ENCODE results near the gene CDC14A.

The CDC14A gene

DNA sequence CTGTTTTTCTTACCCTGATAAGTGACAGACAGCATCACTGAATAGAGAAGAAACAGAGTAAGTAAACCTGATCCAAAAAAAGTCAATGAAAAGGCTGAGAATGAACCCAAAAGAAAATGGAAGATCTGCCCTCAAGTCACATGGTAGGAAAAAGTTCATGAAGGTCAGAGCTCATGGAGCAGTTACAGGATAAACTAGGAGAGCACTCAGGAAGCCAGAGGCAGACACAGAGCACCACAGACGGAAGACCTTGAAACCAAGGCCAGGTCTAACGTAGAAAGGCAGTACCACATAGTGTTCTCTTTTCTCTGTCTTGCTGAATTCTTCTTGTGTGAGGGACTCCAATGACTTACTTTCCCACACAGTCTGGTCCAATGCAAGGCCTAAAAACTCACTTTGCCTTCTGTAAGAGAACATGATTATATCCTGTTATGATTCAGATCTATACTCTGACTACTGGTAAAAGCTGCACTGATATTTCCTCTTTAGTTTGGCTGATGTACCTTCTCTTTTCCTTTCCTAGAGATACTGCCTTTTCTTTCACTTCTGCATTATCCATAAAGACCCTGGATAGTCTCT, 45.5 kb upstream of the CDC14A start:
- TF ChIP-seq, protein P1, sequence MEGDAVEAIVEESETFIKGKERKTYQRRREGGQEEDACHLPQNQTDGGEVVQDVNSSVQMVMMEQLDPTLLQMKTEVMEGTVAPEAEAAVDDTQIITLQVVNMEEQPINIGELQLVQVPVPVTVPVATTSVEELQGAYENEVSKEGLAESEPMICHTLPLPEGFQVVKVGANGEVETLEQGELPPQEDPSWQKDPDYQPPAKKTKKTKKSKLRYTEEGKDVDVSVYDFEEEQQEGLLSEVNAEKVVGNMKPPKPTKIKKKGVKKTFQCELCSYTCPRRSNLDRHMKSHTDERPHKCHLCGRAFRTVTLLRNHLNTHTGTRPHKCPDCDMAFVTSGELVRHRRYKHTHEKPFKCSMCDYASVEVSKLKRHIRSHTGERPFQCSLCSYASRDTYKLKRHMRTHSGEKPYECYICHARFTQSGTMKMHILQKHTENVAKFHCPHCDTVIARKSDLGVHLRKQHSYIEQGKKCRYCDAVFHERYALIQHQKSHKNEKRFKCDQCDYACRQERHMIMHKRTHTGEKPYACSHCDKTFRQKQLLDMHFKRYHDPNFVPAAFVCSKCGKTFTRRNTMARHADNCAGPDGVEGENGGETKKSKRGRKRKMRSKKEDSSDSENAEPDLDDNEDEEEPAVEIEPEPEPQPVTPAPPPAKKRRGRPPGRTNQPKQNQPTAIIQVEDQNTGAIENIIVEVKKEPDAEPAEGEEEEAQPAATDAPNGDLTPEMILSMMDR (IDR thresholded peaks at IDR 0.05; ENCODE audit: unreplicated experiment in 3 of 3): no peak
- Mint-ChIP-seq H3K4me1 (no peaks in the 10 kb centered on the region), H3K36me3 (ENCODE audit: low read depth) (no peaks in the 10 kb centered on the region), H3K27me3 (ENCODE audit: low read depth) (no peaks in the 10 kb centered on the region), H3K4me3 (no peak overlapping the region), H3K9me3 (peaks cover 5% of the 10 kb centered on the region), H3K27ac (no peak overlapping the region)

DNA sequence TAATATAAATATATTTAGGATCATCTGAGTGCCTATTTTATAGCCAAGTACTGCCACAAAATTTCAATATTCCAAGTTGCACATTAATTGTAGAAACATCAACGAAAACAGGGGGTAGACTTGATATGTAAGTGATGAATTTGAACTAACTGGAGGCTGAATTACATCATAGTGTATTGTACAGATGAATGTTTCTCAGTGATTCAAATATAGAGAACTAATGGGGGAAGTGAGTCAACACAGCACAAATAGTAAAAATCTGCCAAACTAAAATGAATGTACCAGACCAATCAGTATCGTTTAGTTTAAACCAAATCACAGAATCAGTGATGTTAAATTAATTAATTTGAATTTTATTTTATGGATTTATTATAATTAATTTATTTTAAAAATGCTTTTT, 43.5 kb upstream of the CDC14A start:
- H3K27me3 Mint-ChIP-seq (ENCODE audit: low read depth): no peaks in the 10 kb centered on the region
- H3K36me3 Mint-ChIP-seq (ENCODE audit: low read depth): no peaks in the 10 kb centered on the region
- H3K4me3 Mint-ChIP-seq: no peak overlapping the region
- H3K4me1 Mint-ChIP-seq: no peaks in the 10 kb centered on the region
- H3K9me3 Mint-ChIP-seq: peaks cover 5% of the 10 kb centered on the region
- TF ChIP-seq, protein P1 (IDR thresholded peaks at IDR 0.05; ENCODE audit: unreplicated experiment in 3 of 3): no peak
- H3K27ac Mint-ChIP-seq: no peak overlapping the region

DNA sequence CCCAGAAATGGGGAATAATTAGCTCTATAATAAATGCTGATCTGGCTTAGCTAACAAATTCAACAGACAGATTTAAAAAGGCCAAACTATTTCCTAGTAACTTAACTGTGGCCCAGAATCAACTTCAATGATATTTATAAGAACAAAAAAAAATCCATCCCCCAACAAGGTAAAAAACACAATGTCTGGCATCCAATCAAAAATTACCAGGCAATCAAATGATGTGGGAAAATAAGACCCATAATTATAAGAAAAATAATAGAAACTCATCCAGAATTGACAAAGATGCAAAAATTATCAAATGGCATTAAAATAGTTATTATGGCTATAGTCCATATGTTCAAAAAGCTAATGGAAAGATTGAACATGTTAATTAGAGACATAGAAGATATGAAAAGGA, 42.4 kb upstream of the CDC14A start:
- Mint-ChIP-seq H3K36me3 (ENCODE audit: low read depth) (no peaks in the 10 kb centered on the region), H3K4me1 (no peaks in the 10 kb centered on the region), H3K27me3 (ENCODE audit: low read depth) (no peaks in the 10 kb centered on the region), H3K4me3 (no peak overlapping the region), H3K9me3 (peaks cover 5% of the 10 kb centered on the region), H3K27ac (no peak overlapping the region)
- TF ChIP-seq, protein P1 (IDR thresholded peaks at IDR 0.05; ENCODE audit: unreplicated experiment in 3 of 3): no peak

DNA sequence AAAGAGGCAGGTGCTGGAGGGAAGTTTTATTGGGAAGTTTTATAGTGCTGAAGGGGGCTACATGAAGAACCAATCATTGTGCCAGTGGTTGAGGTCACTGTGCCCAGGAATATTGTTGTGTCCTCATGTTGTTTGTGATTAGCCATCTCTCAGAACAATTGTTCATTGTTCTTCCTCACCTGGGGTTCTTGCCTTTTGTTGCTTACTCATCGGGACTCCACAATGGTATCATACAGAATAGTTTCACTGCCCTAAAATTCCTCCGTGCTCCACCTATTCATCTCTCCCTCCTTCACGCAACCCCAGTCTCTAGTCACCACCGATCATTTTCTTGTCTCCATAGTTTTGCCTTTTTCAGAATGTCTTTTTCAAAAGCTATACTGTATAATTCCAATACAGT, 38.9 kb upstream of the CDC14A start:
- Mint-ChIP-seq H3K4me1 (no peaks in the 10 kb centered on the region), H3K27me3 (ENCODE audit: low read depth) (no peaks in the 10 kb centered on the region), H3K9me3 (peaks cover 12% of the 10 kb centered on the region), H3K27ac (no peak overlapping the region), H3K4me3 (no peak overlapping the region), H3K36me3 (ENCODE audit: low read depth) (no peaks in the 10 kb centered on the region)
- TF ChIP-seq, protein P1 (IDR thresholded peaks at IDR 0.05; ENCODE audit: unreplicated experiment in 3 of 3): no peak

DNA sequence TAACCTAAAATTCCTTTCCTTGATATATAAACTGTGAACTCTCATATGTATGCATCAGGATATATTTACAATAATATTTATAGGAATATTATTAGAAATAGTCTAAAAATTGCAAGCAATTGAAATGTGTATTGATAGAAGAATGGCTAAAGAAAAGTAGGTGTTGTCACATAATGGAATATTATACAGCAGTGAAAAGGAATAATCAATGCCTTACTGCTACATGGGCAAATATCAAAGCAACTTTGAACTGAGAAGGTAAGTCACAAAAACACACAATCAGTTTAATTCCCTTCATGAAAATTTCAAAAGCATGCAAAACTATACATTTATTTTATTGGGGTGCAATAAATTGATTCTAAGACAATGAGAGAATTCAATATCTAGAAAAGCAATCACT, 35.7 kb upstream of the CDC14A start:
- Mint-ChIP-seq H3K27me3 (ENCODE audit: low read depth) (no peaks in the 10 kb centered on the region), H3K36me3 (ENCODE audit: low read depth) (no peaks in the 10 kb centered on the region)

More for the DNA sequence above, 35.7 kb upstream of the CDC14A start:
- peaks cover 13% of the 10 kb centered on the region for H3K9me3 Mint-ChIP-seq
- no peak overlapping the region for H3K4me3 Mint-ChIP-seq
- H3K27ac Mint-ChIP-seq: no peak overlapping the region
- TF ChIP-seq, protein P1 (IDR thresholded peaks at IDR 0.05; ENCODE audit: unreplicated experiment in 3 of 3): no peak
- H3K4me1 Mint-ChIP-seq: no peaks in the 10 kb centered on the region

All from nephron (organoid).